ENCODE data around the gene TLCD1. TPM values are rescaled to one million over a fixed set of nuclear protein-coding genes. Genes with fewer than 3 reads are reported as not detected.
A peak's percentile ranks its signal among the peaks of the same experiment; 100 is the strongest.

Gene TLCD1
- total and polyA plus RNA-seq, 10 of the 15 experiments (the other 5 are each of a cell fraction or from before 2014, with no cell fraction given): 2.9 to 19.8 (median 7.7) TPM

DNA sequence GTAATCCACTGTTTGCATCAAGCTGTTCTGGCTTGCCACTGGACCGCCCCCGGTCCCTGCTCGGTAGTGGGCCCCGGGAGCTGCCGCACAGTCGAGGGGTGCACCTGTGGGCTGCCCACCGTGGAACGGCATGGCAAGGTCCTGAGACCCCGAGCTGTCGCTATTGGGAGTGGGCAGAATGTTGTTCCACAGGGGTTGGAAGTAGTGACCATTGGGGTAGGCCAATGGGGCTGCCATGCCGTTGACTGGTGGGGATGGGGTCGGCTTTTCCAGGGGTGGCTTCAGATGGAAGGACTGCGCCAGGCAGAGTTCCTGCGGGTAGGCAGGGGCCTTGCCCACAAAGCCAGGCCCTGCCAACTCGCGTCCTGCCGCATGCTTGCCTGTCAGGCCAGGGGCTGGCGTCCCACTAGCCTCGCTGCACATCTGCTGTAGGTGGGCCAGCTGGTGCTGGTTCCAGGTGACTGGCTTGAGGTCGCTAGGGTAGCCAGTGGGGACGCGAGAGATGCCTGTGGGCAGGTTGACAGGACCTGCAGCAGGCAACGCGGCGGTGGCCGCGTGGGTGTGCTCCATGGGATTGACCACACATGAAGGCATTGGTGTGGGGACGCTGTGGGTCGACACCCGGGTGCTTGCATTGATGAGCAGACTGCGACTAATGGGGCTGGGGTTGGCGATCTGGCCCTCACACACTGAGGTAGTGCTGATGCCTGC is 32.5 kb upstream of the TLCD1 start:
- WGBS (ENCODE audit: insufficient coverage, insufficient replicate concordance, low lambda C conversion rate, missing lambda C conversion rate): 95% methylated on average over 32 of the region's 32 CpGs

GRCh38 chr17:28756049-28756804 is 30.2 kb upstream of the TLCD1 start:
- 94% methylated on average over 5 of the region's 5 CpGs for WGBS (ENCODE audit: insufficient coverage, insufficient replicate concordance, low lambda C conversion rate, missing lambda C conversion rate)
- Histone ChIP-seq H3K79me2 (ENCODE audit: control insufficient read depth, insufficient read depth, low read length) (no peaks in the 10 kb centered on the region), H2AFZ (ENCODE audit: control insufficient read depth, low read depth, low read length) (no peak overlapping the region), H4K20me1 (ENCODE audit: control insufficient read depth, insufficient read depth) (no peaks in the 10 kb centered on the region; the same call in 1 of the 2 replicates), H3K27ac (ENCODE audit: control insufficient read depth, insufficient read depth) (no peak overlapping the region), H3K9ac (ENCODE audit: control insufficient read depth, insufficient read depth, low read length) (no peak overlapping the region), H3K4me1 (ENCODE audit: control insufficient read depth, insufficient read depth, low read length) (0 out of 2 replicates have a peak, but pooled peaks cover 2% of the 10 kb centered on the region), H3K27me3 (replicated peaks in 1 of 2; ENCODE audit: control insufficient read depth in 2 of 2, insufficient read depth in 2 of 2, low read length in 1 of 2) (no peaks in the 10 kb centered on the region), H3K4me3 (no peak overlapping the region), H3K36me3 (ENCODE audit: control insufficient read depth in 2 of 2, insufficient read depth in 2 of 2, low read length in 1 of 2) (peaks cover 8 to 22% of the 10 kb centered on the region in 2 experiments; a peak in 3 of 4 replicates), H3K4me2 (ENCODE audit: control insufficient read depth, insufficient read depth) (no peak overlapping the region), H3K9me3 (replicated peaks; ENCODE audit: control insufficient read depth, insufficient read depth, low read length) (no peaks in the 10 kb centered on the region)
- RAD21 ChIA-PET (ENCODE audit: unreplicated experiment): no interaction called here
- intact Hi-C loops (cut with micrococcal nuclease; ENCODE audit: unreplicated experiment): no loop called here
- in situ Hi-C loops (cut with MboI): no loop called here
- FAIRE-seq: no peak
- SMC1A ChIA-PET (ENCODE audit: uncharacterized antibody, unreplicated experiment): no interaction called here
- CTCF ChIA-PET: interaction anchor here (0.6 to 2.4 kb wide), 2 partner anchors 29 to 344 kb away, joined by 4 to 5 read pairs; no protein-coding TSS in a partner anchor
- no TSS peak for BruUV-seq (replicated peaks)
- no peak for DNase-seq (ENCODE audit: low read depth, low spot score)
- POLR2A ChIA-PET: no interaction called here
- no peak for ATAC-seq
- TF ChIP-seq HSF1 (IDR thresholded peaks at IDR 0.05; ENCODE audit: low read depth, low read length): no peak
- TF ChIP-seq ZNF24 (IDR thresholded peaks at IDR 0.05): no peak
- no peak for TF ChIP-seq NR2C2 (IDR thresholded peaks at IDR 0.05; ENCODE audit: borderline replicate concordance, control insufficient read depth, insufficient read length, low read depth)
- TF ChIP-seq SP1 (IDR thresholded peaks at IDR 0.05; ENCODE audit: low read depth, low read length): no peak
- TF ChIP-seq POU2F2 (IDR thresholded peaks at IDR 0.05; ENCODE audit: borderline replicate concordance, low read depth, low read length): no peak
- no peak for TF ChIP-seq ZBTB33 (IDR thresholded peaks at IDR 0.05)
- TF ChIP-seq, protein P1, sequence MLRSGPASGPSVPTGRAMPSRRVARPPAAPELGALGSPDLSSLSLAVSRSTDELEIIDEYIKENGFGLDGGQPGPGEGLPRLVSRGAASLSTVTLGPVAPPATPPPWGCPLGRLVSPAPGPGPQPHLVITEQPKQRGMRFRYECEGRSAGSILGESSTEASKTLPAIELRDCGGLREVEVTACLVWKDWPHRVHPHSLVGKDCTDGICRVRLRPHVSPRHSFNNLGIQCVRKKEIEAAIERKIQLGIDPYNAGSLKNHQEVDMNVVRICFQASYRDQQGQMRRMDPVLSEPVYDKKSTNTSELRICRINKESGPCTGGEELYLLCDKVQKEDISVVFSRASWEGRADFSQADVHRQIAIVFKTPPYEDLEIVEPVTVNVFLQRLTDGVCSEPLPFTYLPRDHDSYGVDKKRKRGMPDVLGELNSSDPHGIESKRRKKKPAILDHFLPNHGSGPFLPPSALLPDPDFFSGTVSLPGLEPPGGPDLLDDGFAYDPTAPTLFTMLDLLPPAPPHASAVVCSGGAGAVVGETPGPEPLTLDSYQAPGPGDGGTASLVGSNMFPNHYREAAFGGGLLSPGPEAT (IDR thresholded peaks at IDR 0.05; ENCODE audit: low read depth): no peak
- TF ChIP-seq SREBF2 (IDR thresholded peaks at IDR 0.05; ENCODE audit: low read length): no peak

More for the DNA sequence above, 32.5 kb upstream of the TLCD1 start:
- no peak for ATAC-seq
- TF ChIP-seq POLR2A (IDR thresholded peaks at IDR 0.05; ENCODE audit: low read depth, low read length): peak; percentile 37; the same call in 1 of the 2 replicates
- no peak for TF ChIP-seq CBX5 (IDR thresholded peaks at IDR 0.05; ENCODE audit: low read depth)
- no peak overlapping the region for H2AFZ ChIP-seq (ENCODE audit: control insufficient read depth, low read depth, low read length)
- H3K79me2 ChIP-seq (ENCODE audit: control insufficient read depth, insufficient read depth, low read length): no peaks in the 10 kb centered on the region
- DNase-seq (ENCODE audit: low read depth, low spot score): no peak
- ChIA-PET RAD21 (ENCODE audit: unreplicated experiment) (no interaction called here), SMC1A (ENCODE audit: uncharacterized antibody, unreplicated experiment) (interaction anchor here (1.2 kb wide), 1 partner anchor 91 kb away, joined by 4 read pairs; no protein-coding TSS in a partner anchor), CTCF (interaction anchor here (1.2 kb wide), 1 partner anchor 195 kb away, joined by 3 read pairs; no protein-coding TSS in a partner anchor), POLR2A (no interaction called here)
- H3K9me3 ChIP-seq (replicated peaks; ENCODE audit: control insufficient read depth, insufficient read depth, low read length): no peaks in the 10 kb centered on the region
- no peaks in the 10 kb centered on the region for H3K27me3 ChIP-seq (replicated peaks in 1 of 2; ENCODE audit: control insufficient read depth in 2 of 2, insufficient read depth in 2 of 2, low read length in 1 of 2)
- no peaks in the 10 kb centered on the region; the same call in 1 of the 2 replicates for H4K20me1 ChIP-seq (ENCODE audit: control insufficient read depth, insufficient read depth)
- H3K9ac ChIP-seq (ENCODE audit: control insufficient read depth, insufficient read depth, low read length): no peak overlapping the region
- no peak overlapping the region for H3K27ac ChIP-seq (ENCODE audit: control insufficient read depth, insufficient read depth)
- peaks cover 14% of the 10 kb centered on the region for H3K4me1 ChIP-seq (ENCODE audit: control insufficient read depth, insufficient read depth, low read length)
- H3K36me3 ChIP-seq (ENCODE audit: control insufficient read depth in 2 of 2, insufficient read depth in 2 of 2, low read length in 1 of 2): peaks cover 8 to 26% of the 10 kb centered on the region in 2 experiments
- H3K4me2 ChIP-seq (ENCODE audit: control insufficient read depth, insufficient read depth): no peak overlapping the region
- intact Hi-C loops (cut with micrococcal nuclease; ENCODE audit: unreplicated experiment) (no loop called here), in situ Hi-C loops (cut with MboI) (no loop called here)
- FAIRE-seq: no peak
- H3K4me3 ChIP-seq: no peak overlapping the region
- no TSS peak for BruUV-seq (replicated peaks)

All from GM12878 (cell line).